Progenitor cell of endocrine pancreas (in vitro differentiated cells): ENCODE measurements around the gene KIAA1549. TPM values are rescaled to one million over a fixed set of nuclear protein-coding genes. Genes with fewer than 3 reads are reported as not detected.

ENCODE experiments used
- DNase-seq: peaks from one replicate; pipeline ENCODE4 v3.0.0; 2021; ENCODE audit warnings: low spot score; ENCODE audit not compliant: unreplicated experiment
- H3K27ac Mint-ChIP-seq: 2 replicates; pipeline ENCODE4 v1.8.0; 2021; ENCODE audit warnings: mild to moderate bottlenecking, moderate library complexity, mixed read lengths
- H3K27me3 Mint-ChIP-seq: 2 replicates; pipeline ENCODE4 v1.8.0; 2021; ENCODE audit warnings: mixed read lengths
- H3K36me3 Mint-ChIP-seq: 2 replicates; pipeline ENCODE4 v1.8.0; 2022; ENCODE audit warnings: mixed read lengths; ENCODE audit not compliant: insufficient read depth
- H3K4me1 Mint-ChIP-seq: 2 replicates; pipeline ENCODE4 v1.8.0; 2021; ENCODE audit warnings: low read depth, mixed read lengths
- H3K4me3 Mint-ChIP-seq: 2 replicates; pipeline ENCODE4 v1.8.0; 2021; ENCODE audit warnings: low read depth, mild to moderate bottlenecking, moderate library complexity, mixed read lengths
- H3K9me3 Mint-ChIP-seq: 2 replicates; pipeline ENCODE4 v1.8.0; 2021; ENCODE audit warnings: low read depth, mixed read lengths
- total RNA-seq: library from RNA; stranded (reverse); gene quantifications from 2 replicates; pipeline ENCODE4 v1.2.1, GENCODE V29; 2021
- TF ChIP-seq, protein P1 (sequence below): fragments of 200-600 bp; sonication (generic); IDR thresholded peaks from one replicate; pipeline ENCODE4 v1.5.0; 2021; ENCODE audit warnings: antibody characterized with exemption, mild to moderate bottlenecking; ENCODE audit not compliant: unreplicated experiment

Gene KIAA1549
- total RNA-seq, 1 donor from 2014 or later, result 45.8 TPM

DNA sequence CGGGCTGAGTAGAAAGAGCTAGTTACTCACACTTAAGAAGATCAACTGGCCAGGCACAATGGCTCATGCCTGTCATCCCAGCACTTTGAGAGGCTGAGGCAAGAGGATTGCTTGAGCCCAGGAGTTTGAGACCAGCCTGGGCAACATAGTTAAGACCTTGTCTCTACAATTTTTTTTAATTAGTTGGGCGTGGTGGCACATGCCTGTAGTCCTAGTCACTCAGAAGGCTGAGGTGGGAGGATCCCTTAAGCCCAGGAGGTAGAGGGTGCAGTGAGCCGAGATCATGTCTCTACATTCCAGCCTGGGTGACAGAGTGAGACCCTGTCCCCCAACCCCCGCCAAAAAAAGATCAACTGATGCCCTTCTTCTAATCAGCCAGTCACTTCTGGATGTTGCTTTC lies 108.6 kb downstream of the KIAA1549 start:
- no peak for DNase-seq
- TF ChIP-seq, protein P1, sequence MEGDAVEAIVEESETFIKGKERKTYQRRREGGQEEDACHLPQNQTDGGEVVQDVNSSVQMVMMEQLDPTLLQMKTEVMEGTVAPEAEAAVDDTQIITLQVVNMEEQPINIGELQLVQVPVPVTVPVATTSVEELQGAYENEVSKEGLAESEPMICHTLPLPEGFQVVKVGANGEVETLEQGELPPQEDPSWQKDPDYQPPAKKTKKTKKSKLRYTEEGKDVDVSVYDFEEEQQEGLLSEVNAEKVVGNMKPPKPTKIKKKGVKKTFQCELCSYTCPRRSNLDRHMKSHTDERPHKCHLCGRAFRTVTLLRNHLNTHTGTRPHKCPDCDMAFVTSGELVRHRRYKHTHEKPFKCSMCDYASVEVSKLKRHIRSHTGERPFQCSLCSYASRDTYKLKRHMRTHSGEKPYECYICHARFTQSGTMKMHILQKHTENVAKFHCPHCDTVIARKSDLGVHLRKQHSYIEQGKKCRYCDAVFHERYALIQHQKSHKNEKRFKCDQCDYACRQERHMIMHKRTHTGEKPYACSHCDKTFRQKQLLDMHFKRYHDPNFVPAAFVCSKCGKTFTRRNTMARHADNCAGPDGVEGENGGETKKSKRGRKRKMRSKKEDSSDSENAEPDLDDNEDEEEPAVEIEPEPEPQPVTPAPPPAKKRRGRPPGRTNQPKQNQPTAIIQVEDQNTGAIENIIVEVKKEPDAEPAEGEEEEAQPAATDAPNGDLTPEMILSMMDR, result no peak
- no peaks in the 10 kb centered on the region for H3K9me3 Mint-ChIP-seq
- no peaks in the 10 kb centered on the region for H3K27me3 Mint-ChIP-seq
- peaks cover 36% of the 10 kb centered on the region for H3K36me3 Mint-ChIP-seq
- H3K27ac Mint-ChIP-seq, result no peak overlapping the region
- no peak overlapping the region for H3K4me3 Mint-ChIP-seq
- no peaks in the 10 kb centered on the region for H3K4me1 Mint-ChIP-seq

DNA sequence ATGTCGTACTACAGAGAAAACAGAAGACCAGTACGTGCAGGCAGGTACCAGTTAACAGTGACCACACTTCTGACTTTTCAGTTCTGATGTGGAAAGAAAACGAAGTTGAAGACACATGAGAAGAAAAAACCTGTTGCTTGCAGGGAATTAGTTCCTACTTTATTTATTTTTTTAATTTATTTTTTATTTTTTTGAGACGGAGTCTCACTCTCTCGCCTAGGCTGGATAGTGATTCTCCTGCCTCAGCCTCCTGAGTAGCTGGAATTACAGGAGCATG lies 109.4 kb downstream of the KIAA1549 start:
- no peaks in the 10 kb centered on the region for H3K9me3 Mint-ChIP-seq
- TF ChIP-seq, protein P1, result no peak
- no peaks in the 10 kb centered on the region for H3K4me1 Mint-ChIP-seq
- no peak overlapping the region for H3K27ac Mint-ChIP-seq
- H3K36me3 Mint-ChIP-seq, result peaks cover 38% of the 10 kb centered on the region
- no peaks in the 10 kb centered on the region for H3K27me3 Mint-ChIP-seq
- no peak for DNase-seq
- no peak overlapping the region for H3K4me3 Mint-ChIP-seq

DNA sequence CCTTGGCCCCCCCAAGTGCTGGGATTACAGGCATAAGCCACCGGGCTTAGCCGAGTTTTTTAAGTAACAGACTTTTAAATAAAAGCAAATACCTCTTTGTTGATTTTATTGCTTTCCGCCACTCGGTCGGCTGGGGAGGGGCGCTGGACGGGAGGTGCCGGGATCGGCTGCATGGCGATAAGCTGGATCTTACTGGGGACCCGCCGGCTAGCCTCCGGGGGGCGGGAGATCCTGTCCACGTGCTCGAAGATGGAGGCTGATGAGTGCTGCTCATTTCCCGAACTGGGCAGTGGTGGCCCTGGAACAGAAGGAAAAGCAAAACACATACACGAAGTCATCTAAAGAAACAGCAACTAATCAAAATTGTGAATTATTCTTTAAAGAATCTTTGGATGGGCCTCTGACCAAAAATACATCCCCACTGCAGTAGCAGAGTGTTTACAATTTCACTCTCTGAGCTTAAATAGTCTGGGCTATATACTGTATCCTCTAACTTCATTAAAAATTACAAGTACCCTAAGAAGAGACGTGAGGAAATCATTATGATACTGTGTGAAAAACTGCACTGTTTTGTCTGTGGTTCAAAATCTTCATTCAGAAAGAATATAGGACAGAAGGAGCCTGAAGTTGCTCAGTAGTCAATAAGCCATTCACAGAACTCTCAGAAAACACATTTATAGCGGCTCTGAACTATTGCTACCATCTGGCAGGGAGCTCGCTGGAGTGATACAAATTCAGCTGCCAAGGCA lies 110.0 kb downstream of the KIAA1549 start:
- no peaks in the 10 kb centered on the region for H3K27me3 Mint-ChIP-seq
- TF ChIP-seq, protein P1, result no peak
- H3K27ac Mint-ChIP-seq, result no peak overlapping the region
- DNase-seq, result no peak
- no peaks in the 10 kb centered on the region for H3K9me3 Mint-ChIP-seq
- no peaks in the 10 kb centered on the region for H3K4me1 Mint-ChIP-seq
- H3K4me3 Mint-ChIP-seq, result no peak overlapping the region
- H3K36me3 Mint-ChIP-seq, result peaks cover 34% of the 10 kb centered on the region

DNA sequence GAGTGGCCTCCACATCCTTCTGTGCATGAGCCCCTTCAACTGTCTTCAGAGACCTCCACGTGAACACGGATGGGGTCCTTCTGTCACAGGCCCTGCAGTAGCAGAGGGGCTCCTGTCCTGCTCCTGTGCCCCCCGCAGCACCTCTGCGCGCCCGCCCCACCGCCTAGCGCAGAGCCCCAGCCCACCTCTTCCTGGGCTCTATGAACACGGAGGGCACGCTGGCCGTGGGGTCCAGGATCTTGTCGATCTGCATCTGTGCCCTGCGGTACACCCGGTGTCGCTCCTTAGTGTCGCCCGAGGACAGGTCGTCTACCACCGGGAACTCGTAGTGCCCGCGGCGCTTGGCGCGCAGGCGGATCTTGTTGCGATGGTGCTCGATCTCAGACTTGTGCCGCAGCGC lies 111.8 kb downstream of the KIAA1549 start:
- H3K4me3 Mint-ChIP-seq, result no peak overlapping the region
- H3K9me3 Mint-ChIP-seq, result no peaks in the 10 kb centered on the region
- TF ChIP-seq, protein P1, result no peak
- no peaks in the 10 kb centered on the region for H3K4me1 Mint-ChIP-seq
- H3K27ac Mint-ChIP-seq, result no peak overlapping the region
- no peaks in the 10 kb centered on the region for H3K27me3 Mint-ChIP-seq
- H3K36me3 Mint-ChIP-seq, result peaks cover 34% of the 10 kb centered on the region
- DNase-seq, result no peak

DNA sequence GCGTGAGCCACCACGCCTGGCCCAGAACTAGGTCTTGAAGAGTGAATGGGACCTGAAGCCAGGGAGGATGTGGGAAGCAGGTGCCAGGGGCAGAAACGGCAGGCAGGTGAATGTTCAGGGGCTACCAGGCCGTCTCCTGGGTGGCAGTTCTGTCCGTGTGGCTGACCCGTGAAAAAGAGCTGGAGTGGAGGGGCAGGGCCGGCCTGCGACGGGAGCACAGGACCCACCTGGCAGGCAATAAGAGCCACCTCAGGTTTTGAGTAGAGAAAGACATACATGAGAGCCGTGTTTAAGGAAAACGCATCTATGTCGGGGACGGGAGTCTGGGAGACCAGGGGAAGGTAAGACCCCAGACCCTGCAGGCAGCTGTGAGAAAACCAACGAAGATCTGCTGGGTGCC lies 112.5 kb downstream of the KIAA1549 start:
- H3K4me3 Mint-ChIP-seq, result no peak overlapping the region
- H3K4me1 Mint-ChIP-seq, result no peaks in the 10 kb centered on the region
- H3K9me3 Mint-ChIP-seq, result no peaks in the 10 kb centered on the region
- TF ChIP-seq, protein P1, result no peak
- H3K27ac Mint-ChIP-seq, result no peak overlapping the region
- H3K27me3 Mint-ChIP-seq, result no peaks in the 10 kb centered on the region
- DNase-seq, result no peak
- peaks cover 35% of the 10 kb centered on the region for H3K36me3 Mint-ChIP-seq
